HG02870 (cell line): ENCODE results near the gene C10orf105.

Experiments used
- ATAC-seq: cut with Tn5 transposase; IDR thresholded peaks from one replicate; pipeline ENCODE4 v1.9.1; 2021; ENCODE audit warnings: mild to moderate bottlenecking, moderate library complexity; ENCODE audit not compliant: unreplicated experiment

Gene C10orf105

GRCh38 chr10:71751515-71752224 lies 32.1 kb upstream of the C10orf105 start:
- ATAC-seq, result no peak

- ATAC-seq, result no peak
These were observed 31.4 kb upstream of the C10orf105 start for GRCh38 chr10:71750986-71751385.

- ATAC-seq, result no peak
These were observed 30.7 kb upstream of the C10orf105 start for GRCh38 chr10:71750124-71750841.

- ATAC-seq, result no peak
These were observed 29.8 kb upstream of the C10orf105 start for GRCh38 chr10:71749396-71749795.

- ATAC-seq, result no peak
These were observed 29.2 kb upstream of the C10orf105 start for GRCh38 chr10:71748671-71749191.

- ATAC-seq, result no peak
These were observed 28.3 kb upstream of the C10orf105 start for GRCh38 chr10:71747551-71748523.

GRCh38 chr10:71747039-71747531 lies 27.5 kb upstream of the C10orf105 start:
- ATAC-seq, result no peak

GRCh38 chr10:71746344-71747037 lies 26.9 kb upstream of the C10orf105 start:
- no peak for ATAC-seq

GRCh38 chr10:71745664-71746250 lies 26.2 kb upstream of the C10orf105 start:
- ATAC-seq, result no peak

- ATAC-seq, result no peak
These were observed 25.5 kb upstream of the C10orf105 start for GRCh38 chr10:71744897-71745663.

GRCh38 chr10:71743866-71744265 lies 24.3 kb upstream of the C10orf105 start:
- ATAC-seq, result no peak

- ATAC-seq, result no peak
These were observed 23.7 kb upstream of the C10orf105 start for GRCh38 chr10:71743089-71743838.

GRCh38 chr10:71742301-71743088 lies 22.9 kb upstream of the C10orf105 start:
- no peak for ATAC-seq

GRCh38 chr10:71741671-71742070 lies 22.1 kb upstream of the C10orf105 start:
- ATAC-seq, result no peak

- no peak for ATAC-seq
These were observed 21.5 kb upstream of the C10orf105 start for GRCh38 chr10:71741029-71741428.

- ATAC-seq, result no peak
These were observed 20.6 kb upstream of the C10orf105 start for GRCh38 chr10:71740069-71740653.

GRCh38 chr10:71739358-71739900 lies 19.9 kb upstream of the C10orf105 start:
- ATAC-seq, result no peak
